HG03064 (cell line): Measurements from ENCODE around the gene KRT2.

Experiments
- ATAC-seq: cut with Tn5 transposase; IDR thresholded peaks from one replicate; pipeline ENCODE4 v1.9.1; 2021; ENCODE audit warnings: low read depth; ENCODE audit not compliant: unreplicated experiment

Gene KRT2

GRCh38 chr12:52651726-52652261 lies at the start of gene KRT2:
Gene KRT2, minus strand, starts transcription at chr12:52652211. Its CDS starts 69 bp downstream, at chr12:52652142.
- no peak for ATAC-seq

- no peak for ATAC-seq
Observed at GRCh38 chr12:52701281-52701680, 49.3 kb upstream of the KRT2 start.

- no peak for ATAC-seq
Observed at GRCh38 chr12:52699960-52700359, 47.9 kb upstream of the KRT2 start.

GRCh38 chr12:52699373-52699772 lies 47.4 kb upstream of the KRT2 start:
- no peak for ATAC-seq

GRCh38 chr12:52698651-52699340 lies 46.8 kb upstream of the KRT2 start:
- ATAC-seq, result no peak

- no peak for ATAC-seq
Observed at GRCh38 chr12:52697058-52697582, 45.1 kb upstream of the KRT2 start.

- no peak for ATAC-seq
Observed at GRCh38 chr12:52696588-52696987, 44.6 kb upstream of the KRT2 start.

GRCh38 chr12:52695039-52695438 lies 43.0 kb upstream of the KRT2 start:
- ATAC-seq, result no peak

GRCh38 chr12:52694151-52694550 lies 42.1 kb upstream of the KRT2 start:
- ATAC-seq, result no peak

GRCh38 chr12:52693261-52693660 lies 41.2 kb upstream of the KRT2 start:
- no peak for ATAC-seq

GRCh38 chr12:52692254-52692653 lies 40.2 kb upstream of the KRT2 start:
- ATAC-seq, result no peak

- ATAC-seq, result no peak
Observed at GRCh38 chr12:52691841-52692150, 39.8 kb upstream of the KRT2 start.

- no peak for ATAC-seq
Observed at GRCh38 chr12:52691076-52691840, 39.2 kb upstream of the KRT2 start.

GRCh38 chr12:52690351-52691075 lies 38.5 kb upstream of the KRT2 start:
- no peak for ATAC-seq

- no peak for ATAC-seq
Observed at GRCh38 chr12:52689936-52690335, 37.9 kb upstream of the KRT2 start.

- ATAC-seq, result no peak
Observed at GRCh38 chr12:52689239-52689638, 37.2 kb upstream of the KRT2 start.

GRCh38 chr12:52688481-52688880 lies 36.5 kb upstream of the KRT2 start:
- ATAC-seq, result no peak

GRCh38 chr12:52687497-52688385 lies 35.7 kb upstream of the KRT2 start:
- ATAC-seq, result no peak

- no peak for ATAC-seq
Observed at GRCh38 chr12:52686756-52687487, 34.9 kb upstream of the KRT2 start.
